ENCODE data around the gene SPHK2. TPM values are rescaled to one million over a fixed set of nuclear protein-coding genes. Genes with fewer than 3 reads are reported as not detected.

SPHK2 gene
- total and polyA plus RNA-seq, 2 experiments from 2014 or later: 22.5 to 25.3 TPM

GRCh38 chr19:48632692-48633147, 13.4 kb downstream of the SPHK2 start:
- DNase-seq (ENCODE audit: low read depth in 1 of 2, low spot score in 1 of 2): no peak
- Histone ChIP-seq H3K27me3 (no peaks in the 10 kb centered on the region), H3K4me3 (no peak overlapping the region), H3K9me3 (ENCODE audit: low read depth) (no peaks in the 10 kb centered on the region), H3K36me3 (no peaks in the 10 kb centered on the region), H3K27ac (no peak overlapping the region), H3K4me1 (ENCODE audit: low read depth) (peaks cover 12% of the 10 kb centered on the region)
- no peak for TF ChIP-seq CTCF (IDR thresholded peaks at IDR 0.05; ENCODE audit: low read depth, low read length)

- no peak for DNase-seq (ENCODE audit: low read depth in 1 of 2, low spot score in 1 of 2)
- H3K4me3 ChIP-seq: no peak overlapping the region
- no peaks in the 10 kb centered on the region for H3K9me3 ChIP-seq (ENCODE audit: low read depth)
- H3K4me1 ChIP-seq (ENCODE audit: low read depth): peaks cover 12% of the 10 kb centered on the region
- no peaks in the 10 kb centered on the region for H3K36me3 ChIP-seq
- TF ChIP-seq CTCF (IDR thresholded peaks at IDR 0.05; ENCODE audit: low read depth, low read length): no peak
- H3K27me3 ChIP-seq: no peaks in the 10 kb centered on the region
- no peak overlapping the region for H3K27ac ChIP-seq
Observed at GRCh38 chr19:48633148-48634035, 14.1 kb downstream of the SPHK2 start.

GRCh38 chr19:48634036-48634342, 14.7 kb downstream of the SPHK2 start:
- H3K4me1 ChIP-seq (ENCODE audit: low read depth): peaks cover 16% of the 10 kb centered on the region
- no peak for TF ChIP-seq CTCF (IDR thresholded peaks at IDR 0.05; ENCODE audit: low read depth, low read length)
- H3K4me3 ChIP-seq: no peak overlapping the region
- no peak overlapping the region for H3K27ac ChIP-seq
- H3K27me3 ChIP-seq: no peaks in the 10 kb centered on the region
- H3K36me3 ChIP-seq: no peaks in the 10 kb centered on the region
- no peaks in the 10 kb centered on the region for H3K9me3 ChIP-seq (ENCODE audit: low read depth)
- DNase-seq (ENCODE audit: low read depth in 1 of 2, low spot score in 1 of 2): no peak

- H3K4me3 ChIP-seq: peak overlapping the region; percentile 5
- peak; percentile 98 to 99 for DNase-seq (ENCODE audit: low read depth in 1 of 2, low spot score in 1 of 2)
- TF ChIP-seq CTCF (IDR thresholded peaks at IDR 0.05; ENCODE audit: low read depth, low read length): no peak
Observed at GRCh38 chr19:48634424-48635262, 15.3 kb downstream of the SPHK2 start.

GRCh38 chr19:48635263-48635965, 16.1 kb downstream of the SPHK2 start:
- H3K36me3 ChIP-seq: no peaks in the 10 kb centered on the region
- DNase-seq (ENCODE audit: low read depth in 1 of 2, low spot score in 1 of 2): peak; percentile 52 to 82

More at GRCh38 chr19:48634424-48635262, 15.3 kb downstream of the SPHK2 start:
- H3K36me3 ChIP-seq: no peaks in the 10 kb centered on the region
- H3K9me3 ChIP-seq (ENCODE audit: low read depth): no peaks in the 10 kb centered on the region
- H3K27ac ChIP-seq: peak overlapping the region; percentile 46
- peaks cover 16% of the 10 kb centered on the region for H3K4me1 ChIP-seq (ENCODE audit: low read depth)
- no peaks in the 10 kb centered on the region for H3K27me3 ChIP-seq

More at GRCh38 chr19:48635263-48635965, 16.1 kb downstream of the SPHK2 start:
- Histone ChIP-seq H3K4me1 (ENCODE audit: low read depth) (peaks cover 16% of the 10 kb centered on the region), H3K9me3 (ENCODE audit: low read depth) (no peaks in the 10 kb centered on the region), H3K4me3 (peak overlapping the region; percentile 88), H3K27ac (peak overlapping the region; percentile 46), H3K27me3 (no peaks in the 10 kb centered on the region)
- TF ChIP-seq CTCF (IDR thresholded peaks at IDR 0.05; ENCODE audit: low read depth, low read length): no peak

Measured in cardiac muscle cell (in vitro differentiated cells and primary cell).